Measurements from ENCODE around the gene DDC. TPM values are rescaled to one million over a fixed set of nuclear protein-coding genes. Genes with fewer than 3 reads are reported as not detected.

DDC gene
- total RNA-seq, 1 experiment from 2014 or later: not detected

DNA sequence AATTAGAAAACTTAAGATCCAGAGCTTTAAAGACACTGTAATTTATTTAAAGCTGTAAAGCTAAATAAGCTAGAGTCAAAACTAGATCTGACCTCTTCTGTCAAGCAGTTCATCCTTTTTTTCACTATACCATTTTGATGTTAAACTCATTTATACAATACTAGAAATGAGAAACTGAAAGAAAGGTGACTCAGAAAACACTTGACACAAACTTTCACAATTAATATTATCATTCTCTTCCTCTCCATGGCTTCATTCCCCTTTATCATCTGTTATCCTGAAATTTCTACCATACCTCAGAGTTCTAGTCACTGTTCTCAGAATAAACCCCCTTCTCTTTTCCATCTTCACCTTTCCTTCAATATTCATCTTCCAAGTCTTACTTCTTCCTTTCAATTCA, 116.4 kb downstream of the DDC start:
- peaks cover 0 to 20% of the 10 kb centered on the region in 2 experiments; a peak in 2 of 4 replicates for H3K36me3 ChIP-seq (ENCODE audit: control insufficient read depth in 1 of 2, insufficient read depth in 2 of 2, low read length in 2 of 2)
- CTCF ChIA-PET: no interaction called here
- TF ChIP-seq CBX3 (IDR thresholded peaks at IDR 0.05; ENCODE audit: low read depth) (no peak), CEBPB (IDR thresholded peaks at IDR 0.05; ENCODE audit: low read depth) (no peak), EGR1 (IDR thresholded peaks at IDR 0.05; ENCODE audit: low read depth) (no peak), ZBTB33 (IDR thresholded peaks at IDR 0.05; ENCODE audit: extremely low read depth, insufficient replicate concordance, low read length) (no peak), FOSL1 (IDR thresholded peaks at IDR 0.05; ENCODE audit: low read depth) (no peak), ZFX (IDR thresholded peaks at IDR 0.05) (no peak), TCF7L2 (IDR thresholded peaks at IDR 0.05; ENCODE audit: borderline replicate concordance, extremely low read depth, insufficient read depth, insufficient read length) (no peak)
- TF ChIP-seq, protein P1, sequence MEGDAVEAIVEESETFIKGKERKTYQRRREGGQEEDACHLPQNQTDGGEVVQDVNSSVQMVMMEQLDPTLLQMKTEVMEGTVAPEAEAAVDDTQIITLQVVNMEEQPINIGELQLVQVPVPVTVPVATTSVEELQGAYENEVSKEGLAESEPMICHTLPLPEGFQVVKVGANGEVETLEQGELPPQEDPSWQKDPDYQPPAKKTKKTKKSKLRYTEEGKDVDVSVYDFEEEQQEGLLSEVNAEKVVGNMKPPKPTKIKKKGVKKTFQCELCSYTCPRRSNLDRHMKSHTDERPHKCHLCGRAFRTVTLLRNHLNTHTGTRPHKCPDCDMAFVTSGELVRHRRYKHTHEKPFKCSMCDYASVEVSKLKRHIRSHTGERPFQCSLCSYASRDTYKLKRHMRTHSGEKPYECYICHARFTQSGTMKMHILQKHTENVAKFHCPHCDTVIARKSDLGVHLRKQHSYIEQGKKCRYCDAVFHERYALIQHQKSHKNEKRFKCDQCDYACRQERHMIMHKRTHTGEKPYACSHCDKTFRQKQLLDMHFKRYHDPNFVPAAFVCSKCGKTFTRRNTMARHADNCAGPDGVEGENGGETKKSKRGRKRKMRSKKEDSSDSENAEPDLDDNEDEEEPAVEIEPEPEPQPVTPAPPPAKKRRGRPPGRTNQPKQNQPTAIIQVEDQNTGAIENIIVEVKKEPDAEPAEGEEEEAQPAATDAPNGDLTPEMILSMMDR (IDR thresholded peaks at IDR 0.05 in 2 of 3, conservative IDR thresholded peaks at IDR 0.05 in 1 of 3; ENCODE audit: borderline replicate concordance in 1 of 3, insufficient read depth in 1 of 3, low read depth in 2 of 3, low read length in 2 of 3): no peak
- peak overlapping the region; percentile 94; the same call in 1 of the 2 replicates for H3K4me2 ChIP-seq (ENCODE audit: low read length)
- H3K4me3 ChIP-seq (replicated peaks in 1 of 2; ENCODE audit: low read depth in 1 of 2, low read length in 2 of 2): peak overlapping the region in 1 of 2 experiments; percentile 75; a peak in 1 of 4 replicates
- intact Hi-C loops (cut with micrococcal nuclease): loop anchor here (5.0 to 10.0 kb wide), 2 partner anchors 83 to 926 kb away; no protein-coding TSS in a partner anchor
- DNase-seq (ENCODE audit: low read depth, low spot score): no peak
- H3K4me1 ChIP-seq (ENCODE audit: control insufficient read depth in 1 of 2, insufficient read depth in 2 of 2, low read length in 2 of 2): peaks cover 33 to 43% of the 10 kb centered on the region in 2 experiments
- H3K27me3 ChIP-seq (ENCODE audit: insufficient read depth, low read length): no peaks in the 10 kb centered on the region; the same call in 1 of the 2 replicates
- no peak overlapping the region for H2AFZ ChIP-seq (ENCODE audit: low read depth, low read length, poor library complexity, severe bottlenecking)
- TSS peak; percentile 42 for BruUV-seq (replicated peaks)
- no peak overlapping the region for H3K9ac ChIP-seq (ENCODE audit: low read length)
- no peak overlapping the region for H3K27ac ChIP-seq (ENCODE audit: low read depth, low read length)
- H3K9me2 ChIP-seq (ENCODE audit: insufficient read depth): no peaks in the 10 kb centered on the region
- no peak for ATAC-seq
- H3K79me2 ChIP-seq (ENCODE audit: insufficient read depth, low read length): no peaks in the 10 kb centered on the region
- H4K20me1 ChIP-seq (ENCODE audit: insufficient read depth): peaks cover 17% of the 10 kb centered on the region; the same call in 1 of the 2 replicates
- no peaks in the 10 kb centered on the region for H3K9me3 ChIP-seq (ENCODE audit: control insufficient read depth in 1 of 2, insufficient read depth in 1 of 2, low read depth in 1 of 2, low read length in 2 of 2)
- RAD21 ChIA-PET (ENCODE audit: low non-redundant PET in 1 of 2, low total read pairs in 2 of 2, uncharacterized antibody in 2 of 2, unreplicated experiment in 2 of 2): no interaction called here
- POLR2A ChIA-PET: no interaction called here

Measured in HCT116 (cell line).